GM18498 (cell line): Measurements from ENCODE around the gene AIFM2.
"Not testable (repeated sequence)": the region's sequence is repeated elsewhere in the genome, so short reads cannot be mapped to it uniquely, and the experiment has no call there.

Experiments
- ATAC-seq: cut with Tn5 transposase; IDR thresholded peaks from one replicate; pipeline ENCODE4 v1.9.1; 2021; ENCODE audit warnings: mild to moderate bottlenecking, moderate library complexity; ENCODE audit not compliant: unreplicated experiment

The AIFM2 gene

GRCh38 chr10:70096016-70096704 lies 36.5 kb downstream of the AIFM2 start:
- no peak for ATAC-seq

DNA sequence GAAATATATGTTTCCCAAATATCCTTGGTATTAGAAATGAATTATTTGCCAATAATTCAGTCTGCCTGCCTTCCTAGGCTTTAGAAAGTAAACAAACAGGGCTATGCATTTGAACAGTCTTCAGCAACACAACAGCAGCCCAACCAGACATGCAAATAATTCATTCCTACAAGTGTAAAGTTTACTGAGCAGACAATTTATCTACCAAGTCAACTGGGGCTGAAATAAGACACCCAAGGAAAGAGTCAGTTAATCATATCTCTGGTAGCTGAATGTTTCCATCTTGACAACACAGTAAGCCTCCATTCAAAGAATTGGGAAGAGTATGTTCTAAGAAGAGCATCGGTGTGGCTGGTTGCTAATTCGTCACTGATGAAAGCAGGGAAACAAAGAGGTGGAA lies 38.4 kb downstream of the AIFM2 start:
- ATAC-seq = no peak

DNA sequence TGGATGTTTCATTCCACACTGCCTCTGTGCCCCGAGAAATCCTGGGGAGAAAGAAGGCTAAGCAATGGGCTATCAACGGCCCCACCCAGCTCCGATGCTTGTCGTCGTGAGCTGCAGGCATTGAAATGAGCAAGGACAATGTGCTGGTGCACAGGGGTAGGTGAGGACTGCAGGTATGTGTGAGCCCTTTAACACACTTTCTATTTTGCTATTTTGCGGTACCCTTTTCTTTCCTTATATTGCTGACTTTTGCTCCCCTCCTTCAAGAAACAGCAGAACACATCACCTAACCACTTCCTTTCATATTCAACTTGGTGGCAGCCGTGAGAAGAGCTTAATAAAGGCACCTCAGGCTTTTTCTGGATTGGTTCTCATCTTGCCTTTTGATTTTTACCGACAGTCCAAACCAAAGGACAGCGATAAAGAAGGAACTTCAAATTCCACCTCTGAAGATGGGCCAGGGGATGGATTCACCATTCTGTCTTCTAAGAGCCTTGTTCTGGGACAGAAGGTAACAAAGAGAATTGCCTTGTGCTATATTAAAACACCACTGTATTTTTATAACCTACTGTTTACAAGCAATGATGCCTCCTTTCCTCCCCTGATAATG lies 39.2 kb downstream of the AIFM2 start:
- no peak for ATAC-seq

- no peak for ATAC-seq
Measured at GRCh38 chr10:70092389-70092718, 40.3 kb downstream of the AIFM2 start.

GRCh38 chr10:70090951-70091350 lies 41.7 kb downstream of the AIFM2 start:
- no peak for ATAC-seq

- no peak for ATAC-seq
Measured at GRCh38 chr10:70090013-70090412, 42.6 kb downstream of the AIFM2 start.

GRCh38 chr10:70088308-70088698 lies 44.3 kb downstream of the AIFM2 start:
- no peak for ATAC-seq

DNA sequence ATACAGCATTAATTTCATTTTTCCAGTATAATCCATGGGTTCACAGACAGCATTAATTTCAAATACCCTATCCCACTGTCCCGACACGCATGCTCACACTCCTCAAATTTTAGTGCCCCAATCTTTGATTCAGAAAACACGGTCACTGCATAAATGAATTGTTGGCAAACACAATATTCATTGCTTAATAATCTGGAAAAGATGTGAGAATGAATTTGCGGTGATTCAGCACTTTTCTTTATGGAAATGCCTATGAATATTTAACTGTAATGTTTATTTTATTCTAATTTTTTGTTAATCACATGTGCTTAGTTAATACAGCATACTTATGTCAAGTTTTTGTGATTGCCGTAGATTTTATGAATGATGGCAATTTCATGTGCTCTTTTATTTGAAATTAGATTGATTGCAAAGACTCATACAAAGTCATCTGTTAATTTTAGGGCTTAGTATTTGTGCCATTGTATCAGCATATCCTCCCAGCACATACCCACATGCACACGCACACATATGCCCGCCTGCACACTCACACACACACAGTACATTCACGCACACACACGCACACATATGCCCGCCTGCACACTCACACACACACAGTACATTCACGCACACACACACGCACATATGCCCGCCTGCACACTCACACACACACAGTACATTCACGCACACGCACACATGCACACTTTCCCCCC lies 44.9 kb downstream of the AIFM2 start:
- no peak for ATAC-seq

DNA sequence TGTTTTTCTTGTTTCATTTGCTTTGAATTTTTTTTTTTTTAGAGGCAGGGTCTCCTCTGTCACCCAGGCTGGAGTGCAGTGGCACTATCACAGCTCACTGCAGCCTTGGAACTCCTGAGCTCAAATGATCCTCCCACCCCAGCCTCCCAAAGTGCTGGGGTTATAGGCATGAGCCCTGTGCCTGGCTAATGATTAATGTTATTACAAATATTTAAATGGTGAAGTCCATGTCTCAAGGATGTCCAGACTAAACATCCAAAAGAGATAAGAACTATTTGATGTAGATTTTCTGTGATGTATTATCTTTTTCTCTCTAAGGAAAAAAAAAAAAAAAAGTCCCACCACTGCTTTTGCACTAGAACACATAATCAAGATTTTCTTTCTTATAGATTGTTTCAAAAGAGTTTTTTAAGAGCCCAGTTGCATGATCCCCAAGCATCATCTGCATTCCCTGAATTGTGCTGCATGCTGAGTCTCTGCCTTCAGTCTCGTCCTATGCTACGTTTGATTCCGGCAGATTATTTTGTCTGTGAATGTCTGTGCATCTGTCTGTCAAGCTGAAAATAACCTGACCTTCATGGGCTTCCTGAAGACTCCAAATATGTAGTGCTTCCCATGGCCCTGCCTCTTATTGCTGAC lies 46.5 kb downstream of the AIFM2 start:
- ATAC-seq = no peak

- no peak for ATAC-seq
Measured at GRCh38 chr10:70084189-70084588, 48.4 kb downstream of the AIFM2 start.

DNA sequence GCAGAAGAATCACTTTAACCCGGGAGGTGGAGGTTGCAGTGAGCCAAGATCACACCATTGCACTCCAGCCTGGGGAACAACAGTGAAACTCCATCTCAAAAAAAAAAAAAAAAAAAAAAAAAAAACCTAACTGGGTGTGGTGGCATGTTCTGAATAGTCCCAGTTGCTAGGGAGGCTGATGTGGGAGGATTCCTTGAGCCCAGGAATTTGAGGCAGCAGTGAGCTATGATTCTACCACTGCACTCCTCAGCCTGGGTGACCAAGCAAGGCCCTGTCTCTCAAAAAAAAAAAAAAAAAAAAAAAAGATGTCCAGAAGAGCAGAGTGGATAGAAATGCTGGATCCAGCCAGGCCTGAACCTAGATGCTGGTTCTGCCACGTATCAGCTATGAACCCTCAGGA lies 51.8 kb downstream of the AIFM2 start:
- ATAC-seq = not testable (repeated sequence)

DNA sequence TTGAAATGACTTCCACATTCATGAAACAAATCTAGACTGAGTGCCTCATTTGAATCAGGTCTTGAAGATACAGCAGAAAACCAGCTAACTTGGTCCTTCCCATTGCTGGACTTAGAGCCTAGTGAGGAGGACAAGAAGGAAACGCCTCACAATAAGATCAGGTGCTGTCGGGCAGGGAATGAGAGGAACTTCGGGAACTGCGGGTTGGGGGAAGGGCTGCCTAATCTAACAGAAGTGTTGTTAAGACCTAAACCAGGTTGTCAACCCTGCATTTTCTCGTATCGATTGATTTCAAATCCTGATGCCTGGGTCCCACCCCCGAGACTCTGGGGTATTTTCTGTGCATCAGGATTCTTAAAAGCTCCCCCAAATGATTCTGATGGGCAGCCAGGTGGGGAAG lies 53.7 kb downstream of the AIFM2 start:
- ATAC-seq = no peak

- ATAC-seq = no peak
Measured at GRCh38 chr10:70078329-70078728, 54.3 kb downstream of the AIFM2 start.

DNA sequence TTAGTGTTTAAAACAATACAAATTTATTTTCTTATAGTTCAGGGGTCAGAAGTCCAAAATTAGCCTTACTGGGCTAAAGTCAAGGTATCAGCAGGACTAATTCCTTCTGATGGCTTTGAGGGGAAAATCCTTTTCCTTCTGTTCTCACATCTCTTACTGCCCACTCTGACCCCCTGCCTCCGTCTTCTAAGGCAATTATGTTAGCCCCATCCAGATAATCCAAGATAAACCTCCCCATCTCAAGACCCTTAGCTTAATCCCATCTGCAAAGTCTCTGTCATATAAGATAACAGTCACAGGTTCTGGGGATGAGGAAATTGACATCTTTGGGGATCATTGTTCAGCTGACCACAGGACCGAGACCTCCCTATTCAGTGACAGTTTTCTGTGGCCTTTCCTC lies 57.7 kb downstream of the AIFM2 start:
- ATAC-seq = no peak

GRCh38 chr10:70074165-70074564 lies 58.5 kb downstream of the AIFM2 start:
- ATAC-seq = no peak

DNA sequence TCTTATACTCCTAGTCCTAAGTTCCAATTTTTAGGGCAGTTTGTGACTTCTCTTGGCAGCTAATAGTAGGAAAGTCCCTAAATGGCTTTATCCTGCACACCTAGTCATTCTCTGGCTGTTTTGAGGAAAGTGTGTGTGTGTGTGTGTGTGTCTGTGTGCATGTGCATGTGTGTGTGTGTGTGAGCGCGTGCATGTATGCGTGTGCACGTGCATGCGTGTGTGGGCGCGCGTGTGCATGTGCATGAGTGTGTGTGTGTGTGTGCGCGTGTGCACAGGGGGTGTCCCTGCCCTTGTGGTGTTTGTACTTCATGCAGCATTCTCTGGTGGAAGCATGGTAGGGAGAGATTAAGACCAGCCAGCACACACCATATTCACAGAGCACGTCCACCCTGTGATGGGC lies 61.8 kb downstream of the AIFM2 start:
- ATAC-seq = no peak

DNA sequence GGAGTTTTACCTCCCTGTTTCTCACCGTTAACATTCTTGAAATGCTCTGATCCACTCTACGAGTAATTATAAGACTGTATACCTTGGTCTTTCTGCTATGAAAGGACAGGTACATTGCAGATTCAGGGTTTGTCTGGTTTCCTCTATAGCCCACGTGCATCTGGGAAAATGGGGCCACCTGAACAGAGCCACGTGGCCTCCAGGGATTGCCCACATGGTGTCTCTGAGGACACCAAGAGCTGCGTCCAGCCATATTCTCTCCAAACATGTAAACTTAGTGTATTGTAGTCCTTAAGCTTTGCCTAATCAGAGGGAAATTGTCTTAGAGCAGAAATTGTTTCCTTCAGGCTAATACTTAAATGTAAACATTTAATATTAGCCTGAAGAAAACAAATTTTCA lies 63.3 kb downstream of the AIFM2 start:
- ATAC-seq = no peak

- no peak for ATAC-seq
Measured at GRCh38 chr10:70068925-70069324, 63.7 kb downstream of the AIFM2 start.

- ATAC-seq = no peak
Measured at GRCh38 chr10:70067586-70067985, 65.0 kb downstream of the AIFM2 start.

- no peak for ATAC-seq
Measured at GRCh38 chr10:70066190-70066589, 66.4 kb downstream of the AIFM2 start.

DNA sequence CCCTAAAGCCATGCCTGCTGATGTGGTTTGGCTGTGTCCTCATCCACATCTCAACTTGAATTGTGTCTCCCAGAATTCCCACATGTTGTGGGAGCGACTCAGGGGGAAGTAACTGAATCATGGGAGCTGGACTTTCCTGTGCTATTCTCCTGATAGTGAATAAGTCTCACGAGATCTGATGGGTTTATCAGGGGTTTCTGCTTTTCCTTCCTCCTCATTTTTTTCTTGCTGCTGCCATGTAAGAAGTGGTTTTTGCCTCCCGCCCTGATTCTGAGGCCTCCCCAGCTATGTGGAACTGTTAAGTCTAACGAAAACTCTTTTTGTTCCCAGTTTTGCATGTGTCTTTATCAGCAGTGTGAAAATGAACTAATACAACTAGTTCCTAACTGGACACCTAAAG lies 68.1 kb downstream of the AIFM2 start:
- no peak for ATAC-seq
